DMS53 treated with DMSO at 0.1 percent for 48 hours (cell line): ENCODE data around the gene PBXIP1.
"Not testable (repeated sequence)": the region's sequence is repeated elsewhere in the genome, so short reads cannot be mapped to it uniquely, and the experiment has no call there.

ENCODE experiments used
- DNase-seq: peaks from one replicate; lab custom pipeline; 2025; ENCODE audit not compliant: unreplicated experiment; lab: John Stamatoyannopoulos, UW

The PBXIP1 gene

DNA sequence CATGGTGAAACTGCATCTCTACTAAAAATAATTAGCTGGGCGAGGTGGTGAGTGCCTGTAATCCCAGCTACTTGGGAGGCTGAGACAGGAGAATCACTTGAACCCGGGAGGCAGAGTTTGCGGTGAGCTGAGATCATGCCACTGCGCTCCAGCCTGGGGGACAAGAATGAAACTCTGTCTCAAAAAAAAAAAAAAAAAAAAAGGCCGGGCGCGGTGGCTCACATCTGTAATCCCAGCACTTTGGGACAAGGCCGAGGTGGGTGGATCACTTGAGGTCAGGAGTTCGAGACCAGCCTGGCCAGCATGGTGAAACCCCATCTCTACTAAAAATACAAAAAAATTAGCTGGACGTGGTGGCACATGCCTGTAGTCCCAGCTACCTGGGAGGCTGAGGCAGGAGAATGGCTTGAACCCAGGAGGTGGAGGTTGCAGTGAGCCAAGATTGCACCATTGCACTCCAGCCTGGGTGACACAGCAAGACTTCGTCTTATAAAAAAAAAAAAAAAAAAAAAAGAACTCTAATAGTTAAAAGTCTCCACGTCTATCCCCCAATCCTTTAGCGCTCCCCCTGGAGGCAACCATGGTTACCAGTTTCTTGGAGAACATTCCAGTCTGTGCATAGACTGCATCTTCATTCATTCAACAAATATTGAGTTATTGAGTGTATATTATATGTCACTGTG, 39.5 kb upstream of the PBXIP1 start:
- DNase-seq = peak; percentile 21

DNA sequence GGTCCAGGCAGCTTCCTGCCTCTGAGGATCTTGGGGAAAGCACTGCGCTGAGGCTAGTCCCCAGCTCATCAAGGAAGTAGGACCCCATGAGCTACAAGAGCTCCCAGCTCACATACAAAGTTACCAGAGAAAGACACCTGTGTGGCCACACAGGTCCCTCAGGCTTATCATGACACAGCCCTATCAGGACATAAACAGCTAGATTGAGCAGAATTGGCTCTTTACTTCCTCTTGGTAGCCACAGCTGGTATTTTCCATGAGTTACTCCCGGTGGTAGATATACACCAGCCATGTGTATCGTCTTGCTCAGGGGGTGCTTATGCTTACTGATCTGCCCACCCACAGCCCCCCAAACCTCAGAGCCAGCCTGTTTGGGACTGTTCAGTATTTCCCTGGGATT, 38.7 kb upstream of the PBXIP1 start:
- DNase-seq = no peak

DNA sequence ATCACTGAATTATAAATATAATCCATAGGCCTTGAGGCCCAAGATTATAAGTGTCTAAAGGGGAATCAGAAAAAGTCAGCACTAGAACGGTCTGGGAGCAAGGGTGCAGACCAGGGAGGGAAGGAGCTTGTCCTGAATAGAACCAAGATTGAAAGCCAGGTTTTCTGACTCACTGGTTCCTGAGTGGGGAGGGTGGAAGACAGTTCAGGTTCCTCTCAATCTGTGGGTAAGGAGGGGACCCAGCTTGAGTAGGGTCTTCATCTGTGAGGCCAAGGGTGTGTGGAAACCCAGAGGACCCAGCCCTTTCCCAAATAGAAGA, 38.3 kb upstream of the PBXIP1 start:
- no peak for DNase-seq

DNA sequence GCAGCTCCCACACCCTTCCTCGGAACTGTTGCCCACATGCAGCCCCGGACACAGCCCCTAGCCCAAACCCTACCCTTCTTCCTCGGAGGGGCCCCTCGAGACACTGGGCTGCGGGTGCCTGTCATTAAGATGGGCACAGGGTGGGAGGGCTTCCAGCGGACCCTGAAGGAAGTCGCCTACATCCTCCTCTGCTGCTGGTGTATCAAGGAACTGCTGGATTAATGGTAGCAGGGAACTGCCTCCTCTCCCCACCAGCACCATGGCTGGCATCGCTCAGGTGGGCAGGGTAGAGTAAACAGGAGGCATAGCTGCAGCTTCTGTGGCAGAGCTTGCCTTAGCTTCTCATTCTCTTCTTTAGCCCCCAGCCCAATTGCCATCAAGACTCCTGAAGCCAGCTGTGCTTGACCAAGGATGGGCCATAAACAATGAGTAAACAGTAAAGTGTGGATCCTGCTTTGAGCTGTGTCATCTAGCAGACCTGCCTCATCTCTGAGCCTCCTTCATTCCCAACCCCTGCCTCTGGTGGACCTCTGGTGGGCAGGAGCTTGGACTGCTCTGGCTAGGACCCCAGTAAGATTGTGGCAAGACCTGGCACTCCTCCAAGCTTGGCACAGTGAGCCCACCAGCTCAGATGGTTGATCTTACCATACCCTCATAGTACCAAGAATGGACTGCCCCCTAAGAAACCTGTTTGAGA, 37.8 kb upstream of the PBXIP1 start, which contains the start of gene LENEP:
Gene LENEP, plus strand, starts transcription at position 15 of the 697 bp plus-strand sequence. Its CDS starts 22 bp downstream, at position 37.
- no peak for DNase-seq

DNA sequence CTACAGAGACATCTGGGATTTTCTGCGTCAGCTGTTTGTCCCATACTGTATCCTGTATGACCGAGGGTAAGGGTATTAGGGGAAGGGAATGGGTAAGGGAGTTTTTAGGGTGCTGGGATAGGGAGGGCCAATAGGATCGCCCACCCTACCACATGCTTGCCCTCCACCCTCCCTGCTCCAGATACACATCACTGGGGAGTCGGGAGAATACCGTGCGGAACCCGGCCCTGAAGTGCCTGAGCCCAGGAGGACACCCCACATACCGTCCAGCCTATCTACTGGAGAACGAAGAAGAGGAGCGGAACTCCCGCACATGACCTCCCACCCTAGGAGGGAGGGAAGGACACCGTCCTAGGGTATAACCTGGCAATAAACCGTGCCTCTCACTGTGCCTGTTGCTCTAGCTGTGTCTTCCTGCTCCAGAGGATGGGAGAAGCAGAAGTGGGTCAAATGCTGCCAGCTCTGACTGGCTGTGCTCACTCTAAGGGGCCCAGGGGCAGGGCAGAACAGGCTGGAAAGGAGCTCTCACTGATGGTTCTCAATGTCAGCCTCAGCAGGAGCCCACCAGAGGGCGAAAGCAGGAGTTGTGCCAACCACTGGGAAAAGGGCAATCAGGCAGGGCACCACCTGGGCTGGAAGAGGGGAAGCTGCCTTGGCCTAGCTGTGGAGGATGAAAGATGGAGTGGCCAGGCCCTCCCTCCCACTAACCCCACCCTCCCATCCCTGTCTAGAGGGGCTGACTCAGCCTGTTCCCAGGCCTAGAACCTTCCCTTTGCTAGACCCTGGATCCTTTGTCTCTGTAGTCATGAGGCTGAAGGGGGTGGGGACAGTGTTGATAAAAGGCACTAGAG, 37.0 kb upstream of the PBXIP1 start:
- DNase-seq = no peak

DNA sequence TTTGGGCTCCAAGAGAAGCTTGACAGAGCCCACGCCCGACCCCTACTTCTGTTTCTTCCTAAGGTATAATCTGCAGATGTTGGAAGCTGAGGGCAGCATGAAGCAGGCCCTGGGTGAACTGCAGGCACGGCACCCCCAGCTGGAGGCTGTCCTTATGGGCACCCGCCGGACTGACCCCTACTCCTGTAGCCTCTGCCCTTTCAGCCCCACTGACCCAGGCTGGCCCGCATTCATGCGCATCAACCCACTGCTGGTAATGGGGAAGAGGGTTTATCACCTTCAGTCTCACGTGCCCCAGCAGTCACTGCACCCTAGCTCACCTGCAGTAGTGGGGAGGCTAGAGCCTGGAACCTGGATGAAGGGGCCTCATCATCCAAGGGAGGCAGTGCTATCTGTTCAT, 34.4 kb upstream of the PBXIP1 start:
- no peak for DNase-seq

DNA sequence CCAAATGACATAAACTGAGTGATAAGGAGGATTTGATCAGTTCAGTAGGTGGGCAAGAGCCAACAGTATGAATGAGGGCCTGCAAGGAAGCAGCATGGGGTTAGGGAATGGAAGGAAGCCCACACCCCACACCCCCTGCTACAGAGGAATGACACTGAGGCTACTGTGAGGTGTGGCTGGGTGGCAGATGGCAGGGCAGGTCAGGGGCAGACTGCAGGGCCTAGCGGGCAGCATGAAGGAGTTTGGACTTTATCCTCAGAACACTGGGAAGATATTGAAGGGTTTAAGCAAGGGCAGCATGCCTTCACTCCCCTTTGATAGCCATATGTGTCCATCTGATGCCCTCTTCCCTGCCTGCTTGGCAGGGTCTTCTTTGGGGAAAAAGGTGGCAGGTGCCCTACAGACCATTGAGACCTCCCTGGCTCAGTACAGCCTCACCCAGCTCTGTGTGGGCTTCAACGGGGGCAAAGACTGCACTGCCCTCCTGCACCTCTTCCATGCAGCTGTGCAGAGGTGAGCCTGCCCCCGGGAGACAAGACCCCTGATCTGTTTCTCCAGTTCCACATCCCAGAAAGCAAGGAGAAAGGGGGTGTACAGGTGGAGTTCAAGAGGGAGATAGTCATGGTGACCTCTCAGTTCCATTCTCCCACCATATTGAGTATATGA, 33.4 kb upstream of the PBXIP1 start:
- no peak for DNase-seq

DNA sequence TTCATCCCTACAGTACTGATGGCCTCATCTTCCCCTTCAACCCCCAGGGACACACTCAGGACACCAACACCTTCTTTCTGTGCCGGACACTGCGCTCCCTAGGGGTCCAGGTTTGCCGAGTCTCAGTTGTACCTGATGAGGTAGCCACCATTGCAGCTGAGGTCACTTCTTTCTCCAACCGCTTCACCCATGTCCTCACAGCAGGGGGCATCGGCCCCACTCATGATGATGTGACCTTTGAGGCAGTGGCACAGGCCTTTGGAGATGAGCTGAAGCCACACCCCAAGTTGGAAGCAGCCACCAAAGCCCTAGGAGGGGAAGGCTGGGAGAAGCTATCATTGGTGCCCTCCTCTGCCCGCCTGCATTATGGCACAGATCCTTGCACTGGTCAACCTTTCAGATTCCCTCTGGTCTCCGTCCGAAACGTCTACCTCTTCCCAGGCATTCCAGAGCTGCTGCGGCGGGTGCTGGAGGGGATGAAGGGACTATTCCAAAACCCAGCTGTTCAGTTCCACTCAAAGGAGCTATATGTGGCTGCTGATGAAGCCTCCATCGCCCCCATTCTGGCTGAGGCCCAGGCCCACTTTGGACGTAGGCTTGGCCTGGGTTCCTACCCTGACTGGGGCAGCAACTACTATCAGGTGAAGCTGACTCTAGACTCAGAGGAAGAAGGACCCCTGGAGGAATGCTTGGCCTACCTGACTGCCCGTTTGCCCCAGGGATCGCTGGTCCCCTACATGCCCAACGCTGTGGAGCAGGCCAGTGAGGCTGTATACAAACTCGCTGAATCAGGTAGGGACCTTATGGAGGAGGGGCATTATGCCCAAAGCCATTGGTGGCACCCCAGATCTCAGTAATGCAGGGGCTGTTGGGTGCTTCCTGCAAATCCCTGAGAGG, 32.4 kb upstream of the PBXIP1 start:
- no peak for DNase-seq

DNA sequence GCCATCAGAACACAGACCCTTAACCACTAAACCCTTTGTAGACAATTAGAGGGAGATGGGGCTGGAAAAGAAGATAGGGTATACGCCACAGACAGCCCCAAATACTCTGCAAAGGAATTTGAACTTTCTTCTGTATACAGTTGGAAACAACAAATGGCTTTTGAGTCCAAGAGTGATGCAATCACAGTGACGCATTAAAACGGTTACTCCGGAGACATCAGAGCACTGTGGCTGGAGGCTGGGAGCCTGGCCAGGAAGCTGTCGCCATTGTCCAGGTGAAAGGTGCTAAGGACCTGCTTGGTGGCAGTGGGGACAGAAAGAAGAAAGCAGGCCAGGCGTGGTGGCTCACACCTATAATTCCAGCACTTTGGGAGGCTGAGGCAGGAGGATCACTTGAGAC, 31.4 kb upstream of the PBXIP1 start:
- no peak for DNase-seq

DNA sequence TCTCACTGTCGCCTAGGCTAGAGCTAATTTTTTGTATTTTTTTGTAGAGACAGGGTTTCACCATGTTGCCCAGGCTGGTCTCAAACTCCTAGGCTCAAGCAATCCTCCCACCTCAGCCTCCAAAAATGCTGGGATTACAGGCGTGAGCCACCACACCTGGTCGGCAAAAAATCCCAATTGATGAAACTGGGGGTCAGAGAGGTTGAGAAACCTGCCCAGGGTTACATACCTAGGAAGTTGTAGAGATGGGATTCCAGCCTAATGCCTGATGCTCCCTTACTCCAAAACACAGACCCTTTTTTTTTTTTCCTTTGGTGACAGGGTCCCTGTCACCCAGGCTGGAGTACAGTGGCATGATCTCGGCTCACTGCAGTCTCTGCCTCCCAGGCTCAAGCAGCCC, 30.8 kb upstream of the PBXIP1 start:
- DNase-seq = not testable (repeated sequence)

DNA sequence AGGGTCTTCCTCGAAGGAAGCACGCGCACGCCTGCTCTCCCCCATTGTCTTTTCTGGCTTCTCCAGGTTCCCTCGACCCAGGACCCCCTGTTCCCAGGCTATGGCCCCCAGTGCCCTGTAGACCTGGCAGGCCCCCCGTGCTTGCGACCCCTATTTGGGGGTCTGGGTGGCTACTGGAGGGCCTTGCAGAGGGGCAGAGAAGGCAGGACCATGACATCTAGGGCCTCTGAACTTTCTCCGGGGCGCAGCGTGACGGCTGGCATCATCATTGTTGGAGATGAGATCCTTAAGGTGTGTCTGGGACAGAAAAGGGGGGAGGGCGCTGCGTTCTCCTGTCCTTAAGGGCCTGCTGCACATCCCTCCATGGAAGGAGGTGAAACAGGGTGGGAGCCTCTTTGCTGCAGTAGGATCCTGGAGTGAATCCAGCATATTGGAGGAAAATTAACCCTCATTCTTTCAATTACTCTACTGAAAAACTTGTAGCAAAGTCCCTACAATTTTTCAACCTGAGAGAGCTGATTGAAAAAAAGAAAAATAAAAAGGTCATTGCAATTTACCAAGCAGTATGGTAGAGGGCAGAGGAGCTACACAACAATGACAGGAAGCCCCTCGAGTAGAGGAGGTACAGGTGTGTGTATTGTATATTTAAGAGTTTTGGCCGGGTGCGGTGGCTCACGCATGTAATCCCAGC, 28.0 kb upstream of the PBXIP1 start:
- no peak for DNase-seq

DNA sequence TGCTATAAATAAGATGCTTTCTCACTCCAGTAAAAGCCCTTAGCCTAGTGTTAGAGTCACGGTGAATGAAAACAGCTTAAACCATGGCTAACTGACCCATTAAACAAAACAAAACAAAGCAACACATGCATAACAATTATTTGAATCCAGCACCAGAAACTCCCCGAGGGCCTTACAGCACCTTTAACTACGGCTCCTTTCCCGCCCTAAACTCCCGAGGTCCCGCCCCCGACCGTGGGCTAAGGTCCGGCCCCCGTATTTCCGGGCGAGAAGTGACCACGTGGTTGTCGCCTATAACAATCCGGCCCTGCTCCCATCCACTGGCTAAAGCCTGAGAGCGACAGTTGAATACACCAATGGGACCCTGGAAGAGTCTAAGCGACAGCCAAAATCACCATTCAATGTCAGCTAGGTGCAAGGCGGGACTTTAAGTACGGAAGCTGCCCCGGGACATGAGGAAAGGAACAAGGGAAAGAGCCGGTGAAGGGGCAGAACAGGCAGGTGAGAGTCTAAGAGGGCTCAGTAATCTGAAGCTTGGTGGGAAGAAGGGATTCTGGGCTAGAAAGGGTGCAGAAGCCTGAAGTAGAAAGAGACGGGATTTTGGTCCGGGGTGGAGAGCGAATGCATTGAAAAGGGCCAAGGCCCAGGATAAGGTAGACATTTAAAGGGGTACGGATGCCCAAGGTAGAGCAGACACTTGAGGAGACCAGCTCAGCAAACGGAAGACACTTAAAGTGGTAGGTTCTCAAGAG, 27.2 kb upstream of the PBXIP1 start, which contains the start of gene FLAD1:
Gene FLAD1, plus strand, starts transcription at position 448 of the 752 bp plus-strand sequence. CDS start 351 bp downstream, outside the sequence.
- DNase-seq = peak; percentile 99

DNA sequence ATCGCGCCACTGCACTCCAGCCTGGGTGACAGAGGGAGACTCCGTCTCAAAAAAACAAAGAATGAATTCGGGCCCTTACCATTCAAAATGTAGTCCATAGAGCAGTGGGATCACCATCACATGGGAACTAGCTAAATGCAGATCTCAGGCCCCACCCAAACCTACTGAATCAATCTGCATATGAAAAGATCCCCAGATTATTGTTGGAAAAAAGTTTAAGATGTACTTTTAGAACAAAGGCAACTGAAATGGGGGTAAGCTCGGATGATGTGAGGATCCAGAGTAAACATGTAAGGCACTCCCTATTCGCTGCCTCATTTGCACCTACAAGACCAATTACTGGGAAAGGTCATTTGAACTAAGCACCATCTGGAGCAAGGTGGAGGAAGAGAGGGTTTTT, 26.4 kb upstream of the PBXIP1 start:
- DNase-seq = no peak

DNA sequence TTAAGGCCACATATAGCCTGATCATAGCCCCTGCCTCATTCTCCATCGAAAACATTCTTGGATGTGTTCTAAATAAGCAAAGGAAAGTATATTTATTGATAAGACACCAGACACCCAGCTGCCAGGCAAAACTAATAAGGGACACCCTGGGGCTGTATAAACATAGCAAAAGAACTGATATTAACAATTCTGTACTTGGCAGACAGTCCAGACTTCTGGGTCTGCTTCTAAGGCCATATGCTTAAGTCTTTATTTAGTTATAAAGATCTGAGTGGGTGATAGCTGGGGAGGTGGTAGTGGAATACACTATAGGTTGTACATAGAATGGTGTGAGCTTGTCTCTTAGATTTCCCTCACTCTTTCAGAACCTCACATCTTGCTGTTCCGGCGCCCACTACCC, 22.5 kb upstream of the PBXIP1 start:
- DNase-seq = no peak

DNA sequence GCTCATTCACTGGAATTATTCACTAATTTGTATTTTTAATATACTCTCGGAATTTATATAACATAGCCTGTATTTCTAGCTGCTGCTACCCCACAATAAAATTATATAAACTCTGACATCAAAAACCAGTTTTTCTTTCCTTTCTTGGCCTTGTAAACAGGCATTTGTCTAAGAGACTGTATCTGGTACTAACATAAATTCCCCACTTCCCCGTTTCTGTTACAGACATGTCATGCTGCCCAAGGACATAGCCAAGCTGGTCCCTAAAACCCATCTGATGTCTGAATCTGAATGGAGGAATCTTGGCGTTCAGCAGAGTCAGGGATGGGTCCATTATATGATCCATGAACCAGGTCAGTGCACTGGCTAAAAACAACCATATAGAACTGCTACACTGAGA, 21.9 kb upstream of the PBXIP1 start:
- DNase-seq = not testable (repeated sequence)

DNA sequence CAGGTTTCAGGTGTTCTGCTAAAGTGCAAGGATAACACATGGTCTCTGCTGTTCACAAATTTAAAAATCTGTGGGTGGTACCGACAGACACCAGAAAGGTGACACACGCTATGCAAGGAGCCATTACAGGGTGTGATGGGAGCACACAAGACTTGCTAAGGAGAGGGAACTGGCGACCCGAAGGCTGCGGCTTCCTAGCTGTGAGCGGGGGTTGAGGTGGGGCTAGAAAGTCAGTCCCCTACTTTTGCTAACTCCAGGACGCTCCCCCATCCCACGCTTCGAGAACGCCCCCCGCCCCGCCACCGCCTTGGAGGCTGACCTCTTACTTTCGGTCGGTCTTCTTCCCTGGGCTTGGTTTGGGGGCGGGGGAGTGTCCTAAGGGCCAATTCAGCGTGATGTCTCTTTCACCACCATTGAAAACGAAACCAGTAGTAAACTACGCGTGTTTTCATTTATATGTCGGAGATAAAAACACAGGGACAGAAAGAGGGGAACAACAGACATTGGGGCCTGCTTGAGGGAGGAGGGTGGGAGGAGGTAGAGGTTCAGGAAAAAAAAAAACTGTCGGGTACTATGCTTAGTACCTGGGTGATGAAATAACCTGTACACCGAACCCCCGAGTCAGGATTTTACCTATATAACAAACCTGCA, 19.6 kb upstream of the PBXIP1 start:
- DNase-seq = no peak

DNA sequence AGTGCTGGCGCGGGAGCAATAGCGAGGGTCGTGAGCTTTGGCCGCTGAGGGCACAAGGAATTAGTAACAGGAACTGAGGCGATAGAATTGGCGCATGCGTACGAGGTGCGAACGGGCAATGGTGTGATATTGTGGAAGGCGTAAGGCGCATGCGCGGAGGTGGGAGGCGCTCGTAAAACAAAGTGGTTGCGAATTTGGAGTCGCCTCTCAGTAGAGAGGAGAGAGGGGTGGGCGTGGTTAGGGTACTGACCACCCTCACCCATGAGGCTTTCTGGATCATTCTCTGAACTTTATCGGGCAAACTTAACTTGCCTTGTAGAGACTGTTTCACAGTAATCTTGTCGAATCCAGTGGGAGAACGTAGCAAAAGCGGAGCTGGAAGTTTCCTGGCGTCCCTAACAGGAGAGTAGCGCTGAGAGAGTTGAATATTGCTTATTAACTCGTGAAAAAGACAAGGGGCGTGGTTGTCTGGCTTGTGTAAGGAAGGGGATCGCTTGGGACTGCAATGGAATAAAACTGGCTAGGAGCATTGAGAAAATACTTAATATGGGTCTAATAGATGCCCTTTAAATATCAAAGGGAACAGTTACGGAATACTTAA, 19.0 kb upstream of the PBXIP1 start:
- DNase-seq = peak; percentile 94
